DMS153 (cell line): ENCODE measurements around the gene VPS13D.
"Not testable (repeated sequence)": the region's sequence is repeated elsewhere in the genome, so short reads cannot be mapped to it uniquely, and the experiment has no call there.

Experiments used
- DNase-seq: peaks from one replicate; lab custom pipeline; 2025; lab: John Stamatoyannopoulos, UW

The VPS13D gene

DNA sequence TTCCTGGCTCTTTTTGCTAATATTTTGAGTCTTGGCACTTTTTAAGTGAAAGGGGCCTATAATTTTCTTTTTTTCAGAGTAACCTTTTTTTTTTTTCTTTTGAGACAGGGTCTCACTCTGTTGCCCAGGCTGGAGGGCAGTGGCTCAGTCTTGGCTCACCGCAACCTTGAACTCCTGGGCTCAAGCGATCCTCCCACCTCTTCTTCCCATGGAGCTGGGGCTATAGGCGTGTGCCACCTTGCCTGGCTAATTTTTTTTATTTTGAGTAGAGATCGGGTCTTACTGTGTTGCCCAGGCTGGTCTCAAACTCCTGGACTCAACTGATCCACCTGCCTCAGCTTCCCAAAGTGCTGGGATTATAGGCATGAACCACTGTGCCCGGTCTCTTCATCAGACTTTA is 285.4 kb downstream of the VPS13D start:
- DNase-seq: no peak

DNA sequence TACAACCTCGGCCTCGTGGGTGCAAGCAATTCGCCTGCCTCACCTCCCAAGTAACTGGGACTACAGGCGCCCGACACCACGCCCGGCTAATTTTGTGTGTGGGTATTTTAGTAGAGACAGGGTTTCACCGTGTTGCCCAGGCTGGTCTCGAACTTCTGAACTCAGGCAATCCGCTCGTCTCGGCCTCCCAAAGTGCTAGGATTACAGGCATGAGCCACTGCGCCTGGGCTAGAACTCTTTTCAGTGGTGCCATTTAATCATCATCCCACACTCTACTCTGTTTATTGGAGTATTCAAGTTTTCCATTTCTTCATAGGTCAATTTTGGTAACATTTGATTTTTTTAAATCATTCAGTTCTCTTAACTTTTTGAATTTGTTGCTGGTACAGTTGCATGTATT is 286.9 kb downstream of the VPS13D start:
- no peak for DNase-seq

DNA sequence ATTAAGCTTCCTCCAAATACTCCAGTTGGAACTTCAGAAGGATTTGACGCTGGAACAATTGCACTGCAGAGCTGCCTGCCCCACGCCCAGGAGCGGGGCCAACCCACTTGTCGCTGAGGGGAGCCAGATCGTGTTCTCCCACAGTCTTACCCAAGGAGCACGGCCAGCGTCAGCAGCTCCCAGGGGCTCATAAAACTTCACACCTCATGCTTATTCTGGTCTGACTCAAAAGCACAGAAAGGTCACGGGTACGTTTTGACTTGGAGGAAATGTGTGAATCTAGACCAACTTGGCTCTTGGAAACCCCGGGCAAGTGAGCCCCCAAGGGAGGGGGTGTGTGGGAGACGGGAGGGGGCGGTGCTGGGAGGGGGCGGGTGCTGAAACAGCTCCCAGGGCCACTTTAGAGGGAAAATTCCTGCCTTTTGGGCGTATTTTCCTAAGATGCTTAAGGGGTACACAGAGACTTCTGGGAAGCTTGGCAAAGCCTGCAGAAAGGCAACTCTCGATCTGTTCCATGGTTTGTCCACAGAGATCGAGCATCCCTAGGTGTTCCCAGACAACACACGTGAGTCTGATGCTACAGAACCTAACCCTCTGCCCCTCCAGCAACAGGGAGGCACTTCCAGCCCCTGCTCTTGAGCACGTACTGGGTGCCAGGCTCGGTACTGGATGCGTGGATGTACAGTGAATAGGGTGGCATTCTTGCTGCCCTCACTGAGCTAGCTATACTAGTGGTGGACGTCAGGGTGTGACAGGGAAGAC is 289.3 kb downstream of the VPS13D start:
- no peak for DNase-seq

DNA sequence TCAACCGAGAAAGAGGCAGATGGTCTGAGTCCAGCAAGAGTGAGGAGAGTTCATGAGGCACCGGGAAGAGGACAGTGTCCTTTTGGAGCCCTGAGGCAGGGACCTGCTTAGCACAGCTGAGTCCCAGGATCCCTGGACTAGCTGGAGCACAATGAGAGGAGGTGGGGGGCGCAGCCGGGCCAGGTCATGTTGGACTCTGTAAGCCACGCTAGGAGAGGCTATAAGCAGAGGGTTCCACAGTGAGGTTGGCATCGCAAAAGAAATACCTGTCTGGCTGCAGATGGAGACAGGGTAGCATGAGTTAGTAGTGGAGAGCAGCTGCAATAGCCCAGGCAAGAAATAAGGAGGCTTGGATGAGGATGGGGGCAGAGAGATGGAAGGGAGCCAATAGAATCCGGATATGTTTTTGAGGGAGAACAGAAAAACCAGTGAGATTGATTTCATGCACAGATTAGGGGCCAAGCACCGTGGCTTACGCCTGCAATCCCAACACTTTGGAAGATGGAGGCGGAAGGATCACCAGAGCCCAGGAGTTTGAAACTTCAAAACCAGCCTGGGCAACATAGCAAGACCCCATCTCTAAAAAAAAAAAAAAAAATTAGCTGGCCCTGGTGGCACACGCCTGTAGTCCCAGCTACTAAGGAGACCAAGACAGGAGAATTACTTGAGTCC is 290.0 kb downstream of the VPS13D start:
- no peak for DNase-seq

DNA sequence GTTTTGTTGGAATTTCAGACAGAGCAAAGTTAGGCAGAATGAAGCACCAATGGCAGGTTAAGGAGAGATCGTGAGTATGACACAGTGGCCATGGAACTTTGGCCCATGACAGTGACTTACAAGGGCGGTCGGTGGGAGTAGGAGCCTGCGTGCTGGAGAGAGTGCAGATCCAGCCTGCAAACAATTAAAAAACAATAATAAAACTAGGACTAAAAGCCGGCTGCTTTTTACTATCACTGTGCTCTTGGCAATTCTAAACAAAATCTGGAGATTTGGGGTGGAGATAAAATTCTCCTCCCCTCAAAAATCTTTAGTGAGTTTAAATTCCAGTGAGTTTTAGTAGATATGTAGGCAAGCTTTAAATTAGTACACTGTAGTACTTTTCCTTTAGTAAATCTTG is 291.3 kb downstream of the VPS13D start:
- DNase-seq: no peak

DNA sequence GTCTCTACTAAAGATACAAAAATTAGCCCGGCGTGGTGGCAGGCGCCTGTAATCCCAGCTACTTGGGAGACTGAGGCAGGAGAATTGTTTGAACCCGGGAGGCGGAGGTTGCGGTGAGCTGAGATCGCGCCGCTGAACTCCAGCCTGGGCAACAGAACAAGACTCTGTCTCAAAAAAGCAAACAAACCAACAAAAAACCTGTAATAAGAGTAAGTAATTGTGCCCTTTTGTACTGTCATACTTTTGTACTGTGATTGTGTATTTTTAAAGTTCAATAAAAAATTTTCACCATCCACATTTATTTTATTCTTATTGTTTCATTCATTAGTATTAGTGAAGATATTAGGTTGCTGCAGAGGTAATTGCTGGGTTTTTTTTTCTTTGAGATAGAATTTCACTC is 292.9 kb downstream of the VPS13D start:
- DNase-seq: not testable (repeated sequence)

DNA sequence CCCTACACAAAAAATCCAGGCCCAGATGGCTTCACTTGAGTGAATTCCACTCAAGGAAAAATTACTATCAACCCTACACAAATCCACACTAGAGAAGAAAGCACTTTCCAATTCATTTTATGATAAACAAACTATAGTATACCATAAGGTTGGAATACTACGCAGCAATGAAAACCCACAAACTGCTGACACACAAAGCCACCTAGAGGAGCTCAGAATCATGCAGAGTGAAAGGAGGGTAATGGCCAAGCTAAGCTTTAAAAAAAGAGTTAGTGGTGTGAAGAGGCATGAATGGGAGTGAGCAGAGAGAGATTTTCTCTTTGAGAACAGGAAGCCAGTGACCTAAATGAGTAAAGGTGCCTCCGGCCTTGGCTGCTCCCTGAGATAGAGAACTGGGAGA is 294.4 kb downstream of the VPS13D start:
- no peak for DNase-seq

DNA sequence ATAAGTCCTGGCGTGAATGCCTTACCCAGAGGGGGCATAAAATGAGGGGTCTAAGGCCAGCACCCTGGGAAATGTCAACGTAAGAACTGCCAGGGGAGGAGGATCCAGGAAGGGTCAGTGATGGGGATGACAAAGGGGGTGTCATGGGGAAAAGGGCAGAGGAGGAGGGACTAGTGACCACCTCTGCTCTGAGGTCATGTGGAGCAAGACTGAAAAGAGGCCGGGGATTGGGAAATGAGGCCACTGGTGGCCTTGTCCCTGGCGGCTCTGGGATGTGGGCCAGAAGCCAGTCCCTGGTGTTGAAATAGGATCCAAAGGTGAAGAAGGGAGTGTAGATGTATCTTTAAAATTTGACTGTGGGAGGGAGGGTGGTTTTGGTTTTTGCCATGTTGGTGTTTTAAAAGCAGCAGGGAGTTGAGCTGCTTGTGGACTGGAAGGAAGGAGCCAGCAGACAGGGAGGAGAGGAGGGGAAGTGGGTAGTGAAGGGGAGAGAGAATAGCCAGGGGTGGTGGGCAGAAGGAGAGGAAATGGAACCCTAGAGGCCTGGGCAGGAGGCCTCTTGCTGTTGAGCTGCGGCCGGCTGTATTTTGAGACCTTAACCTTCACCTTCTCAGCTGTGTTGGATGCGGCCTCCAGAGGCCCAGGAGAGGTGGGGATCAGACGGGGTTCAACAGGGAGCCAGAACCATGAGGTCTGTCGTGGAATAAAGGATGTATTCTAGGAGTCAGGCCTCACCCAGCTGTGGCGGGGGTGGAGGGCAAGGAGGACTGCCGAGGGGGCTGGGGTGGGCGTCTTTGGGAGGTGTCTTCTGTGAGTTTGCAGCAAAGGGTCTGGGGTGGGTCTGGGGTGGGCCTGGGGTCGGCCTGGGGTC is 295.7 kb downstream of the VPS13D start:
- DNase-seq: no peak

DNA sequence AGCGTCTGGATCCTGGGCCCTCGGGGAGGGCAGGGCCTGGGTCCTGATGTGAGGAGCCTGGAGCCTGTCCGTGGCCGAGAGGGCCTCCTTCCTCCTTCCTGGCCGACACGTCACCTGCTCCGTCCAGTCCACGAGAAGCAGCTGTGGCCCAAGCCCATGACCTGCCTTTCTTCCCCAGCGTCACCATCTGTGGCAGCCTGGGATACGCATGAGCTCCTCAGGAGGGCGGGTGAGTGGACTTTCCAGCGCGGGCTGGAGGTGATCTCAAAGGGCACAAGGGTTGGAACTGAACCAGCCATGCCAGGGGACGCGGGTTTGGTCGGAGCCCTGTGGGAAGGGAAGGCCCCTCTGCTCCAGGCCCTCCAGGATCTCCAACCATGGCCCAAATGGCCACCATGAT is 297.7 kb downstream of the VPS13D start:
- no peak for DNase-seq

DNA sequence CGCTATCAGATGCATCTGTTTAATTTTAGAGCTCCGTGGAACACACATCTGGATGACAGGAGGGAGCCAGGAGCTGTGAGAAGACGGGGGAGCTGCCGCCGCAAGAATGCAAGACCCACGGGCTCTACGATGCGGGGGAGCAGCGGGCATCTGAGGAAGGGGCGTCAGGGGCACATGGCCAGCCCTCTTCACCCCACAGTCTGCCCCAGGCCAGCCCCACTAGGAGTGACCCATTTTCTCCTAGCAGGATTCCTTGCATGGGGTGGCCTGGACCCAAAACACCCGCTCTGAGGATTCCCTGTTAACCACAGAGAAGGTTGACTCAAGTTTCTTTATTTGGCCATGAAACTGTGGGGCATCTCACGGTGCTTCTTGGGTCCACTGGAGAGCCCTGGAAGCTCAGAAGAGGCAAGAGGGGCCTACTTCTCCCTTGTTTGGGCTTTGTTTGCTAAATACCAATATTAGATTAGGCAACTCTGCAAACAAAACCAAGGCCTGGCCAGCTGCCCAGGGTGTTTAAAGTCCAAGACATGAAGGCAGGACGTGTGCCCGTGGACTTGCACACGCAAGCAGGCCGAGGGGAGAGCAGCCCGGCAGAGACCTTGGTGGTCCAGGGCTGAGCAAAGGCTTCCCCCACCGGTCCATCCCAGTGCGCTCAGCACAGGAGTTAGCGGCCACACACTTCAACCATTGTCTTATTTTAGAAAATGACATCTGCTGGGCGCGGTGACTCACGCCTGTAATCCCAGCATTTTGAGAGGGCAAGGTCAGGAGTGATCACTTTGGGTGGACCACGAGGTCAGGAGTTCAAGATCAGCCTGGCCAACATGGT is 298.4 kb downstream of the VPS13D start:
- DNase-seq: no peak

DNA sequence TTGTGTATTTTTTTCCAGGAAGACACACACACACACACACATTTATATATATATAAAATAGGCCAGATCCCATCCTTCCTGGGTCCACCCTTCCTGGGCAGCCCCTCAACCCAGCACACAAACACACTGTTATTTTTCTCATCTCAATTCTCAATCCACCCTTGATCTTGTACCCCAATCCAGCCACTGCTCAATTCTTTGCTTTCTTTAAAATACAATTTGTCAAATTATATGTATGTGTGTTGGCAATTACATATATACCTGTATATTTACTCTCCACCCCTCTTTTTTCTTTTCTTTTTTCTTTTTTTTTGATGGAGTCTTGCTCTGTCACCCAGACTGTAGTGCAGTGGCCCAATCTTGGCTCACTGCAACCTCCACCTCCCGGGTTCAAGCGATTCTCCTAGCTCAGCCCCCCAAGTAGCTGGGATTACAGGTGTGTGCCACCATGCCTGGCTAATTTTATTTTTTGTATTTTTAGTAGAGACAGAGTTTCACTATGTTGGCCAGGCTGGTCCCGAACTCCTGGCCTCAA is 299.9 kb downstream of the VPS13D start:
- DNase-seq: no peak

DNA sequence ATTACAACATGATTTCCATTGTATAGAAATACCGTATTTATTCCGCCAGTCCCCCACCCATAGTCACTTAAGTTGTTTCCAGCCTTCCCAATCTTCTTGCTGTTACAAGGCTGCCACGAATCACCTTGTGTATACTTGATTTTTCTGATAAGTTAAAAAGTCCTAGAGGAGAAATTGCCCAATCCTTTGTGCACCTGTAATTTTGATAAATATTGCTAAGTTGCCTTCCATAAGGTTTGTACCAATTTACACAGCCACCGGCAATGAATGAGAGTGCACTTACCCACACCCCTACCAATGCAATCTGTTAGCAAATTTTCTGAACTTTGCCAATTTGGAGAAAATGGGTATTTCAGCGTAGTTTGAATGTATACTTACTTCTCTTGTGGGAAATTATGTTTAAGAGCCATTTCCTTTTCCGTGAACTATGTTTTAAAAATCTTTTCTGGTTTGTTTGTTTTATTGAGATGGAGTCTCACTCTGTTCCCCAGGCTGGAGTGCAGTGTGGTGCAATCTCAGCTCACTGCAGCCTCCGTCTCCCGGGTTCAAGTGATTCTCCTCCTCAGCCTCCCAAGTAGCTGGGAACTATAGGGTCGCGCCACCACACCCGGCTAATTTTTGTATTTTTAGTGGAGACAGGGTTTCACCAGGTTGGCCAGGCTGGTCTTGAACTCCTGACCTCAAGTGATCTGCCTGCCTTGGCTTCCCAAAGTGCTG is 300.8 kb downstream of the VPS13D start:
- DNase-seq: no peak

DNA sequence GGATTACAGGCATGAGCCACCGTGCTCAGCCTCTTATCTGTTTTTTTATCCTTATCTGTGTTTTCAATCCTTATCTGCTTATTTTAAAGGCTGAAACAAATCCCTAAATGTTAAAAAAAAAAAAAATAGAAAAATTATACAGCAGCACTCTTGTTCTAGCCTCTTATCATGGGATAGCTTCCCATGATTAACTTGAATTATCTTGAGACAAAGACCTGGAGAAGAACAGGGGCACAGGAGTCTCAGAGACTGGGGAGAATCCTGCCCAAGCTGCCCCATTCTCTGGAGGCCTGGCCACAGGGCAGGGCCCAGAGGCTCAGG is 301.3 kb downstream of the VPS13D start:
- DNase-seq: no peak

DNA sequence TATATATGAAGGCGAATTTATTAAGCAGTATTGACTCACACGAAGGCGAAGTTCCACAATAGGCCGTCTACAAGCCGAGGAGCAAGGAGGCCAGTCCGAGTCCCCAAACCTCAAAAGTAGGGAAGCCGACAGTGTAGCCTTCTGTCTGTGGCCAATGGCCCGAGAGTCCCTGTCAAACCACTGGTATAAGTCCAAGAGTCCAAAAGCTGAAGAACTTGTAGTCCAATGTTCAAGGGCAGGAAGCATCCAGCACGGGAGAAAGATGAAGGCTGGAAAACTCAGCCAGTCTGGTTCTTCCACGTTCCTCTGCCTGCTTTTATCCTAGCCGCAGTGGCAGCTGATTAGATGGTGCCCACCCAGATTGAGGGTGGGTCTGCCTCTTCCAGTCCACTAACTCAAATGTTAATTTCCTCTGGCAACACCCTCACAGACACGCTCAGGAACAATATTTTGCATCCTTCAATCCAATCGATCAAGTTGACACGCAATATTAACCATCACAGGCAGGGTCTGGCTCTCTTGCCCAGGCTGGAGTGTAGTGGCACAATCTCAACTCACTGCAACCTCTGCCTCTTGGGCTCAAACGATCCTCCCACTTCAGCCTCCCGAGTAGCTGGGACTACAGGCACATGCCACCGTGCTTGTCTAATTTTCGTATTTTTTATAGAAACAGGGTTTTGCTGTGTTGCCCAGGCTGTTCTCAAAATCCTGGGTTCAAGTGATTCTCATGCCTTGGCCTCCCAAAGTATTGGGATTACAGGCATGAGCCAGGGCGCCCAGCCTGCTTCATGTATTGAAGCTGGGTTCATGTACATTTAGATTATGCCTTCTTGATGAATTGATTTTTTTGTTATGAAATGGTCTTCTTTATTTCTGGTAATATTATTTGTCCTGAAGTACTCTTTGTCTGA is 302.8 kb downstream of the VPS13D start:
- no peak for DNase-seq

DNA sequence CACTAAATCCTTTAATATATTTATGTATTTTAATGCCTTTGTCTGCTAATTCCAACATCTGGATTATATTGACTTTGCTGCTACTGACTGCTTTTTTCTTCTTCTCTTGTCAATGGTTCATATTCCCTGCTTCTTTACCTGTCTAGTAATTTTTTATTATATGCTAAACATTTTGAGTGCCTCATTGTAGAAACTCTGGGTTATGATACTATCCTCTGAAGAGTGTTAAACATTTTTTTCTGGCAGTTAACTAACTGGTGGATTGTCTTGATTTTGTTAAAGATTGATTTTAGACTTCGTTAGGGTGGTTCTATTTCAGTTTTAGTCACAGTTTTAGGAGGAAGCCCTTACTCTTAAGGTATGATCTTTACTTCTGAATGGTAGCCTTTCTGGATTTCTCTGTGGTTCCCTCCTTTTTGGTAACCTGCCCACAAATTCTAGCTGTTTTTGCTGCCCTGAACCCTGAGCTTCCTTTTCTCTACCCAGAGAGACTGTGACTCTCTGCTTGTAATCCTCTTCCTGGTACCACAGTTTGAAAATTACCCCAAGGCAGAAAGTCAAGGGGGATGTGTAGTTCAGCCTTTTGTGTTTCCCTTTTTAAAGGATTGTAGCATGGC is 306.3 kb downstream of the VPS13D start:
- no peak for DNase-seq

DNA sequence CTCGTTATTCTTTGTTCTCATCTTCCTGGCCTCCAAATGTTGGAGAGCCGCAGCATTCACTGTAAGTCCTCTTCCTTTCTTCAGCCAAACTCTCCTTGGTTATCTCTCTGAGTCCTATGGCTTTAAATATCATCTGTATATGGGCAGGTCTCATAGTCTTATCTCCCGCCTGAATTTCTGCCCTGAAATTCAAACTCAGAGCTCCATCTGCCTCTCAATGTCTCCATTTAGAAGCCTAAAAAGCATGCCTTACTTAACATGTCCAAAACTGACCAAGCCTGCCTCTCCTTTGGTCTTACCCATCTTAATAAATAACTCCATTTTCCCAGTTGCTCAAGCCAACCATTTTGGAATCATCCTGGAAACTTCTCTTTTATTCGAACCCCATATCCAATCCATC is 307.5 kb downstream of the VPS13D start:
- no peak for DNase-seq

DNA sequence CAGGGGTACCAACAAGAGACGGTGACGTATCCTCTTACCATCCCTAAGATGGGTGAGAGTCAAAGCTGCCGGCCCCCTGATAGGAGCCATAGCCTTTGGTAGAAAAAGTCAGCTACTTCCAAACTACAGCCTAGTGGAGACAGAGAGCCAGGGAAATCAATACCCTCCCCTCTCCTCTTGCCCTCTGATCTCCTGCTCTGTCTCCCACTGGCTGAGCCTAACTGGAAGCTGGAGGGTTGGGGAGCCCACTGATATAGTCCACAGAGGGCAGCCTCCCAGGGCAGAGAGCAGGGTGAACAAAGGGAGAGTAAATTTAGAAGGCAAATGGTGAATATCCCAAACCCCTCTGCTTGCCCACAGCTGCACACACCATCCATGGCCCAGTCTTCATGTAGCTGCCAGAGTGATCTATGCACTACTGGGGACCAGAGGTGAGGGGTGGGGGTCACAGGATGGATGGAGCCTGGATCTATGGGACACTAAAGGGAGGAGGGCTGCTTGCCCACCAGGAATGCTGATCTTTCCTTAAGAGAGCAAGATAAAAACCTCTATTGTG is 308.2 kb downstream of the VPS13D start:
- DNase-seq: no peak

DNA sequence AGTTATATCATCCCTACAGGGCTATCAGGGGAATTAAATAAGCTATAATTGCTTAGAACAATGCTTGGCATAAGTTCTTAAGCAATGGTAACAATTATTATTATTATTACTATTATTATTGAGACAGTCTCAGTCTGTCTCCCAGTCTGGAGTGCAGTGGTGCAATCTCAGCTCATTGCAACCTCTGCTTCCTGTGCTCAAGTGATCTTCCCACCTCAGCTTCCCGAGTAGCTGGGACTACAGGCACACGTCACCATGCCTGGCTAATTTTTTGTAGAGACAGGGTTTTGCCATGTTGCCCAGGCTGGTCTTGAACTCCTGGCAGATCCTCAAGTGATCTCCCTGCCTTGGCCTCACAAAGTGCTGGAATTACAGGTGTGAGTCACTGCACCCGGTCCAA is 308.7 kb downstream of the VPS13D start:
- DNase-seq: not testable (repeated sequence)

DNA sequence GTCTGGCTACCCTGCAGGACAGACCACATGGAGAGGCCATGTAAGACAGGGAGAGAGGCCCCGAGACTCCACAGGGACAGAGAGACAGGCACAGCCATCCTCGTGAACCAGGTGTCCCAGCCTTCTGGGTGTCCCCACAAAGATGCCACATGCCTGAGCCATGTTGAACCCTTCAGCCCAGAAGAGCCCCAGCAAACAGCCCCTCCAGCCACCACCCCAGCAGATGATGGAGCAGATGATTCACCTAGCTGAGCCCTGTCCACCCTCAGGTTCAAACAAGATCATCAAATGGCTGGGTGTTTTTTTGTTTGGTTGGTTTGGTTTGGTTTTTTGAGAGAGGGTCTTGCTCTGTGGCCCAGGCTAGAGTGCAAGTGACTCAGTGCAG is 309.5 kb downstream of the VPS13D start:
- DNase-seq: no peak
